HG02884 (cell line): ENCODE results near the gene TM9SF1.

Experiments
- ATAC-seq: cut with Tn5 transposase; IDR thresholded peaks from one replicate; pipeline ENCODE4 v1.9.1; 2021; ENCODE audit warnings: mild to moderate bottlenecking, moderate library complexity; ENCODE audit not compliant: unreplicated experiment

TM9SF1 gene

GRCh38 chr14:24197056-24197450 is 1.8 kb upstream of the TM9SF1 start:
- ATAC-seq: no peak

DNA sequence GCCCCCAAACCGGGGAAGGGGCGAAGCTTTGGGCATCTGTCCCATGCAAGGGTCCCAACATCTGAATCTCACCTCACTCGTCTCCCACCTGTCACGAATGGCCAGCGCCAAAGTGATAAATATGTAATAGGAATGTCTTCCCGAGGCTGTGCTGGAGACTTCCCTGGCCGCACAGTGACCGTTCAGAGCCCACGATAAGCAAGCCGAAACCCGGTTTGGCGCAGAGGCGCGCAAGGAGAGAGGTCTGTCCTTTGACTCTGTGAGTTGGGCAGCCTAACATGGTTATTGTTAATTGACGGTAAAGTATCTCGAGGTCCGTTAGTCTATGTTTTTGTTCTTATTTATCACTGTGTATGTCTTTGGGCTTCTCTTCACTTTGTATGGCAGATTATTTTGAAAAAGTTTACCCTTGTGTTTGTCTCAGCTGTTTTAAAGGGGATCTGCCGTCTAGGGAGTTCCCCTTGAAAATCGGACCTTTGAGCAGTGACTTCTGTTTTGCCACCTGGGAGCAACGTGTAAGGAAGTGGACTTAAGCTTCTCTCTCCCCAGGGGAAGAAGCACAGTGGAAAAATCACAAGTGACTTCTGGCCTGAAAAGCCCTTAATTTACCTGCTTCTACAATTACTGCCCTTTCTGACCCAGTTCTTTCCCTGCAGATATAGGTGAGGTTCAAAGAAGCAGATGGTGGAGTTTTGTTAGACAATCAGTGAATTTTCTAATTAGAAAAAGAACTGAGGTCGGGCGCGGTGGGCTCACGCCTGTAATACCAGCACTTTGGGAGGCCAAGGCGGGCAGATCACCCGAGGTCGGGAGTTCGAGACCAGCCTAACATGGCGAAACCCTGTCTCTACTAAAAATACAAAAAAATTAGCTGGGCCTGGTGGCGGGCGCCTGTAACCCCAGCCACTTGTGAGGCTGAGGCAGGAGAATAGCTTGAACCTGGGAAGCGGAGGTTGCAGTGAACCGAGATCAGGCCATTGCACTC is 1.1 kb upstream of the TM9SF1 start:
- ATAC-seq: peak; percentile 21

DNA sequence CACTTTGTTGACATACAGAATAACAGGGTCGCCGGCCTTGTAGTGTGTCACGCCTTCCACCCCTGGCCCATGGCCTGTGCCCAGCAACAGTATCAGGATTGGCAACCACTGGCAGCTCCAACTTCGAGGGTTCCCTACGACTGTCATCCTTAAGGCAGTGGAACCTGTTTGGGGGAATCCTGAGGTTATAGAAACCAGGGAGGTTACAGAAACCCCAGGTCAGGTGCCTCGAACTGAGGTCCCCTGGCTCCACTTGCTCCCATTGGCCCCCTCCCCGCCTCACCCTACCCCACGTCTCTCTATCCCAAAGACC is 412 bp downstream of the TM9SF1 start:
- no peak for ATAC-seq

GRCh38 chr14:24194186-24194872 is 912 bp downstream of the TM9SF1 start:
- no peak for ATAC-seq

DNA sequence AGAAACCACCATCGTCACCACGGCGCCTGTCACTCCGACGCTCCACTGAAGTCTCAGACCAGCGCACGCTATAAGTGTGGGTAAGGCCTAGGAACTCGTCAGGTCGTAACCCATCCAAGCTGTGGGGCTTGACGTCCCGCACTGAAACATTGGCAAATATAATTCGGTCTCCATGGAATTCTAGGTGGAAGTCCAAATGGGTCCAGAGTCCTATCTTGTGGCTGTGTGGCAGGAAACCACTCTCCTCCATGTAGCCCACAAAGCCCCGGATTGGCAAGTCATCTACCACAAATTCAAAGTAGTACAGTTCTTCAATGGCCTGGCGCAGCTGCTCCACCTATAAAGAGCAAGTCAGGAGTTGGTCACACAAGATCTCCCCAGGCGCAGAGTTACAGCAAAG is 2.3 kb downstream of the TM9SF1 start:
- no peak for ATAC-seq

GRCh38 chr14:24190416-24190815 is 4.8 kb downstream of the TM9SF1 start:
- no peak for ATAC-seq

GRCh38 chr14:24189460-24189859 is 5.8 kb downstream of the TM9SF1 start:
- ATAC-seq: no peak

DNA sequence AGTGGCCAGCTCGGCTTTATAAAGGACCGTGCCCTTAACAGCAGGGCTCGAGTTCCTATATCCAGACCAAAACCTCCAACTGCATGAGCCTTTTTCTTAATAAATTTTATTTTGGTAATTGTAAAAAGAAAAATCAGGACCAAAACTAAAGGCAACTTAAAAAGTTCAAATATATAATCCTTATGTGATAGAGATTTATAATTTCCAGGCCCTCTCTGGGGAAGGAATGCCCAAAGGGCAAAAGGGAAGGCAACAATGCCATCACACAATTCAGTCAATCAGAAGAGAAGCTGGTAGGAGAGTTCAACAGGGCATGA is 6.2 kb downstream of the TM9SF1 start:
- no peak for ATAC-seq

DNA sequence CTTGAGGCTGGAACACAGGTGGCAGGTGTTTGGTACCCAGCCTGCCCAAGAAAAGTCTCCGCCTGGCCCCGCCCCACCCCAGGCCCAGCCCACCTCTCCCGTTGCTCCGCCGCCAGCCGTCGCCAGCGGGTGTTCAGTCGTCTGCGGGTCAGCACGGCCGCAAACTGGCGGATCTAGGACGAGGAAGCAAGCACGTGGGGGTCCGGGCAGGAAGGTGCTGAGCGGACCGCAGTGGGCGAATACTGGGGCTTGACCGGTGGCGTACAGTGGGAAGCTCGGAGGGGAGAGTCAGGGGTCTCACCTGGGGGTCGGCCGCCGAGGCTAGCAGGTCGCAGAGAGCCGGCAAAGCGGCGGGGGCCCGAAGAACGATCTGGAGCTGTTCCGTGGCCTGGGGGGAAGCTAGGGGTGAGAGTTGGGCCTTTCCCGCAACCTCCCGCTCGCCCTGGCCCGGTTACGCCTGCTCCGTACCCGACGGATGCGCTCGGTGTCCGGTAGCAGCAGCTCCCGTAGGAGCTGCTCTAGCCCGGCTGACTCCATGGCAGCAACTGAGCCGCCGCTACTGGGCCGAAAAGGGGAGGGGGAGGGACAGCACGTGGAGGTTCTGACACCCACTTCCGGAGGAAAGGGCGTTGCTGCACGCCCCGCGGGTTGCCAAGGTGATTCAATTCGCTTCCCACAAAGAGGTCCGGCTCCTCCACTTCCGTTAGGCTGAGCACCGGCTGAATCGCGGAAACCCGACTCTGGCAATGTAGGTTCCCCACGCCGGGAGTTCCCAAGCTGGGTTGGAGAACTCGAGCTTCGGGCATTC is 6.8 kb downstream of the TM9SF1 start, which contains the start of gene IPO4:
Gene IPO4, minus strand, starts transcription at position 566 of the 808 bp plus-strand sequence. Its CDS starts 29 bp downstream, at position 537.
- peak; percentile 87 for ATAC-seq

- ATAC-seq: no peak
These were observed 7.7 kb downstream of the TM9SF1 start for GRCh38 chr14:24187539-24187915.

DNA sequence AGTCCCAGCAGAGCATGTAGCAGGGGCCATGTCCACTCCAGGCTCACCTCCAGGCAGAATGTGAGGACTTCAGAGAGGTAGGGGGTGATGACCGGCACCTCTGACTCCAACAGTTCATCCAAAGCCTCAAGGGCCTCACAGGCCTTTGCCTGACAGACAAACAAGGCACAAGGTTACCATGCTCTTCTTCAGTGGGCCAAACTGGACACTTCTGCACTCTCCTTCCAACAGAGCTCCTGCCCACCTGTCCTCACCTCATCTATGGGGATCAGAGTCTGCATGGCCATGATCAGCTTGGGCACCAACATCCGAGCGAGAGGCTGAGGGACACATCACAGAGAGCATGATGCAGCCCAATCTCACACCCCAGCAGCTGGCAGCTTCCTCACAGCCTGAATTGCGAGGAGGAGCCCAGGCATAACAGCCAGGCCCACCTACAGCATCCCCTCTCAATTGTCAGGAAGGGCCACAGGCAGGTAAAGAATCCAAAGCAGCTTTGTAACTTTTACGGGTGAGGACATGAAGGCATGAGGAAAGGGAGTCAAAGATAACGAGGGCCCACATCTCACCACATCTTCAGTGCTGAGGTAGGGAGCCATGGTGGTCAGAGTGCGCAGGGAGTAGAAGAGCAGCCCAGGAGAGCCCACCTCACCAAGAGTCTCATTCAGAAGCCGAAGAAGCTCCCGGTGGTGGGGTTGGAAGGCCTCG is 8.3 kb downstream of the TM9SF1 start:
- no peak for ATAC-seq

GRCh38 chr14:24185741-24186140 is 9.5 kb downstream of the TM9SF1 start:
- ATAC-seq: no peak

DNA sequence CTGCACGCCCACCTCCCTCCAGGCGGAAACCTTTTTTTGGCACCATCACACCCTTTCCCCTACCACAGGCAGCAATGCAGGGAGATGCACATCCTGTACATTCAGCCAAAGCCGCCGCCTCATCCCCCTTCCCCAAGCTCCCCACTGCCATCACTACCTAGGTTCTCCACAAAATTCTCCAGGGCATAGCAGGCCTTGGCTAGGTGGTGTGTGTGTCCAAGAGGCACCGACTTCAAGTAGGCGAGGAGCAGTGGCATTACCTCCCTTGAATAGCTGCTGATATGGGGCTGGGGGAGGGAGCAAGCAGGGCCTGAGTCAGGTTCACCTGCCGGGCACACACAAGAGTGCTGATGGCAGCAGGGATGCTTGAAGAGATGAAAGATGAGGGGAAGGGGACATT is 10.2 kb downstream of the TM9SF1 start:
- no peak for ATAC-seq

- no peak for ATAC-seq
These were observed 10.9 kb downstream of the TM9SF1 start for GRCh38 chr14:24184104-24184970.

GRCh38 chr14:24183014-24183481 is 12.2 kb downstream of the TM9SF1 start:
- ATAC-seq: no peak

DNA sequence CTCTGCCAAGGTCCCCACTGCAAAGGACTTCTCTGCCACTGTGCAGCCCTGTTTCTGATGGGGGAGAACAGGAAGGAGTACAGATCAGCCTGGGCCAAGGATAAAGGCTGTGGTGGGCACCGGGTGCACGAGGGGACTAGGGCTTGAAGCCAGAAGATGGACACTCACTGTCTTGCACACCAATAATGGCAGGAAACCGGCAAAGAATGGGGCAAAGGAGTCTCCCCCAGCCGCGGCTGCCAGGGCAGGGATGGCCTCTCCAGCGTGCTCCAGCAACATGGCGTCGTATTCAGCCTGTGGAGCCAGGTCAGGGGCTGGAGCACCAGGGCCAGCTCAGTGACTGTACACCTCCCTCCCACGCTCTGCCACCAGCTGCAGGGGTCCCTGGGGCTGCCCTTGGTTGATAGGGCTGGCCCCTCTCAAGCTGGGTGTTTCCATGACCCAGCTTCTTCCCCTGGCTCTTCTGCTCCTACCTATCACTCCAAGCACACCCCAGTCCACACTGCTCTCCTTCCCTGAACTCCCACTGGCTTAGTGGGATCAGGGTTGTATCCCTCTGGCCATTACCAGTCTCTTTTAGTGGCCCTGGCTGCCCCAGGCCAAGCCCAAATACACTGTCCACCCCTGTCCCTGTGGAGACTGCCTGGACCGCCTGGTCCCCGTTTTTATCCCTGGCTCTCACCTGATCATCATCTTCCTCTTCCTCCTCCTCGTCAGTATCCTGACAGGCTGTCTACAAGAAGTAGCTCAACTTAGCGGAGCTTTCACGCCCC is 12.9 kb downstream of the TM9SF1 start:
- ATAC-seq: no peak

- no peak for ATAC-seq
These were observed 13.7 kb downstream of the TM9SF1 start for GRCh38 chr14:24181371-24182077.
